CD4-positive, alpha-beta T cell treated with Interleukin-4 for 4 hours (primary cell): ENCODE results near the gene NDUFAF4.
A peak's percentile ranks its signal among the peaks of the same experiment; 100 is the strongest.

Source experiments
- DNase-seq: peaks from one replicate; pipeline ENCODE4 v3.0.0-alpha.2; 2020

The NDUFAF4 gene

GRCh38 chr6:96897396-96898240 is at the start of gene NDUFAF4:
Gene NDUFAF4, minus strand, starts transcription at chr6:96897891. Its CDS starts 90 bp downstream, at chr6:96897801.
- peak; percentile 92 for DNase-seq

GRCh38 chr6:96947055-96947454 is 49.4 kb upstream of the NDUFAF4 start:
- peak; percentile 16 for DNase-seq

GRCh38 chr6:96943555-96944215 is 46.0 kb upstream of the NDUFAF4 start:
- DNase-seq: no peak

GRCh38 chr6:96942676-96943075 is 45.0 kb upstream of the NDUFAF4 start:
- no peak for DNase-seq

GRCh38 chr6:96940322-96940721 is 42.6 kb upstream of the NDUFAF4 start:
- DNase-seq: no peak

- DNase-seq: peak; percentile 8
Observed at GRCh38 chr6:96939007-96939805, 41.5 kb upstream of the NDUFAF4 start.

- no peak for DNase-seq
Observed at GRCh38 chr6:96934087-96934486, 36.4 kb upstream of the NDUFAF4 start.

GRCh38 chr6:96931198-96931597 is 33.5 kb upstream of the NDUFAF4 start:
- no peak for DNase-seq

GRCh38 chr6:96929741-96930140 is 32.0 kb upstream of the NDUFAF4 start:
- DNase-seq: no peak

GRCh38 chr6:96927660-96928059 is 30.0 kb upstream of the NDUFAF4 start:
- DNase-seq: no peak

GRCh38 chr6:96926425-96926824 is 28.7 kb upstream of the NDUFAF4 start:
- DNase-seq: no peak

- no peak for DNase-seq
Observed at GRCh38 chr6:96925290-96925687, 27.6 kb upstream of the NDUFAF4 start.

GRCh38 chr6:96923871-96924493 is 26.3 kb upstream of the NDUFAF4 start:
- DNase-seq: peak; percentile 53

- DNase-seq: no peak
Observed at GRCh38 chr6:96923400-96923799, 25.7 kb upstream of the NDUFAF4 start.

- DNase-seq: no peak
Observed at GRCh38 chr6:96917098-96917497, 19.4 kb upstream of the NDUFAF4 start.

GRCh38 chr6:96913621-96914020 is 15.9 kb upstream of the NDUFAF4 start:
- no peak for DNase-seq

- DNase-seq: no peak
Observed at GRCh38 chr6:96911751-96912150, 14.1 kb upstream of the NDUFAF4 start.

GRCh38 chr6:96911171-96911570 is 13.5 kb upstream of the NDUFAF4 start:
- no peak for DNase-seq

GRCh38 chr6:96909811-96910210 is 12.1 kb upstream of the NDUFAF4 start:
- DNase-seq: no peak

- no peak for DNase-seq
Observed at GRCh38 chr6:96907498-96907897, 9.8 kb upstream of the NDUFAF4 start.

GRCh38 chr6:96900873-96901272 is 3.2 kb upstream of the NDUFAF4 start:
- DNase-seq: no peak

- DNase-seq: no peak
Observed at GRCh38 chr6:96899451-96899998, 1.8 kb upstream of the NDUFAF4 start.

GRCh38 chr6:96899019-96899418 is 1.3 kb upstream of the NDUFAF4 start:
- no peak for DNase-seq
